Uterus (tissue), 4 donors: ENCODE results near the gene NOX5. TPM values are rescaled to one million over a fixed set of nuclear protein-coding genes. Genes with fewer than 3 reads are reported as not detected.

ENCODE experiments used
- DNase-seq, 2 donors: peaks; one replicate each; pipeline ENCODE4 v3.0.0-alpha.2; 2019 to 2020
- H3K27ac ChIP-seq, 2 donors: fragments of 200-600 bp; sonication (generic); 1 replicate in 1 of 2; 2 replicates in 1 of 2; pipeline ENCODE4 v1.5.1; 2016 to 2018
- H3K27me3 ChIP-seq, 2 donors: fragments of 200-600 bp; sonication (generic); one replicate each; pipeline ENCODE4 v1.5.1; 2018 to 2019; ENCODE audit warnings: control low read depth in 1 of 2
- H3K36me3 ChIP-seq, 2 donors: fragments of 200-600 bp; sonication (generic); one replicate each; pipeline ENCODE4 v1.5.1; 2019; ENCODE audit warnings: control low read depth in 1 of 2
- H3K4me1 ChIP-seq, 2 donors: fragments of 200-600 bp; sonication (generic); one replicate each; pipeline ENCODE4 v1.5.1; 2018 to 2019; ENCODE audit warnings: control low read depth in 1 of 2
- H3K4me3 ChIP-seq, 2 donors: fragments of 200-600 bp; sonication (generic); 1 replicate in 1 of 2; 2 replicates in 1 of 2; pipeline ENCODE4 v1.5.1; 2018 to 2019; ENCODE audit warnings: mild to moderate bottlenecking in 1 of 2
- H3K9me3 ChIP-seq, 2 donors: fragments of 200-600 bp; sonication (generic); one replicate each; pipeline ENCODE4 v1.5.1; 2019; ENCODE audit warnings: control low read depth in 1 of 2
- CTCF ChIP-seq, 4 experiments: fragments of 200-600 bp in 2 of 4; fragments of 450-650 bp in 2 of 4; sonication (generic) in 2 of 4; IDR thresholded peaks; one replicate each; pipeline ENCODE4 v1.5.1; 2016 to 2019; ENCODE audit warnings: antibody characterized with exemption in 4 of 4, mild to moderate bottlenecking in 2 of 4, moderate library complexity in 1 of 4
- POLR2A ChIP-seq, 2 donors: fragments of 450-650 bp; IDR thresholded peaks; one replicate each; pipeline ENCODE4 v1.6.1; 2016; ENCODE audit warnings: antibody characterized with exemption in 2 of 2, mild to moderate bottlenecking in 1 of 2, moderate library complexity in 1 of 2
- intact Hi-C: fragments of 100-400 bp; cut with DNase I; formaldehyde crosslinking; loops from one replicate; pipeline ENCODE4 v1.15.1; 2023; ENCODE audit warnings: low total_unique reads
- total RNA-seq, 4 donors: library from RNA; depleted of rRNA in 3 of 4; stranded (reverse); fragments of >200 nt in 3 of 4; gene quantifications; one replicate each; pipeline versions ENCODE4 v1.1.0 to v1.2.4, GENCODE V29; 2014 to 2023
- donor health status: DM: yes; HTN: yes; CAD: no.

The NOX5 gene
- total RNA-seq, 4 donors from 2014 or later, result 0.21 to 0.52 TPM; not detected in 2

GRCh38 chr15:68993276-68993675, 21.2 kb upstream of the NOX5 start:
- Histone ChIP-seq H3K36me3 (no peaks in the 10 kb centered on the region), H3K4me3 (no peak overlapping the region), H3K27me3 (no peaks in the 10 kb centered on the region), H3K27ac (no peak overlapping the region), H3K9me3 (no peaks in the 10 kb centered on the region), H3K4me1 (no peaks in the 10 kb centered on the region)
- intact Hi-C loops, result no loop called here
- TF ChIP-seq POLR2A (IDR thresholded peaks at IDR 0.05) (no peak), CTCF (IDR thresholded peaks at IDR 0.05) (no peak)
- DNase-seq, result no peak

DNA sequence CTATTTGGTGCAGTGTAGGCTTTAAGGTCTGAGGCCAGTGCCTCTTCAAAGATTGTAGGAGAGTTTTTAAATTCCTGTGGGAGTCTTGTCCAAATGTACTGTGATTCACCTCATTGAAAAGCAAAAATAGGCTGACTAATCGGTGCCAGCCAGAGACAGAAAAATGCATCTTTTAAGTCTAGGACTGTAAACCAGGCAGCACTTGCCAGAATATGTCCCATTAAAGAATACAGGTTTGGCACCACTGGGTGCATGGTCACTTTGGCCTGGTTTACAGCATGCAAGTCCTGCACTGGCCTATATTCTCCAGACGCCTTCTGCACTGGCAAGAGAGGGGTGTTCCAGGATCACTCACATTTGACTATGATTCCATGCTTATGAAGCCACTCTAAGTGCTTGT, 20.3 kb upstream of the NOX5 start:
- no peak for DNase-seq
- TF ChIP-seq CTCF (IDR thresholded peaks at IDR 0.05) (no peak), POLR2A (IDR thresholded peaks at IDR 0.05) (no peak)
- Histone ChIP-seq H3K4me1 (no peaks in the 10 kb centered on the region), H3K9me3 (no peaks in the 10 kb centered on the region), H3K27me3 (no peaks in the 10 kb centered on the region), H3K36me3 (no peaks in the 10 kb centered on the region), H3K27ac (no peak overlapping the region), H3K4me3 (no peak overlapping the region)
- intact Hi-C loops, result no loop called here

- Histone ChIP-seq H3K4me1 (no peaks in the 10 kb centered on the region), H3K27me3 (no peaks in the 10 kb centered on the region), H3K36me3 (no peaks in the 10 kb centered on the region), H3K9me3 (no peaks in the 10 kb centered on the region), H3K4me3 (no peak overlapping the region), H3K27ac (no peak overlapping the region)
- no peak for DNase-seq
- intact Hi-C loops, result no loop called here
- TF ChIP-seq POLR2A (IDR thresholded peaks at IDR 0.05) (no peak), CTCF (IDR thresholded peaks at IDR 0.05) (no peak)
These were observed 19.3 kb upstream of the NOX5 start for GRCh38 chr15:68994981-68995761.

DNA sequence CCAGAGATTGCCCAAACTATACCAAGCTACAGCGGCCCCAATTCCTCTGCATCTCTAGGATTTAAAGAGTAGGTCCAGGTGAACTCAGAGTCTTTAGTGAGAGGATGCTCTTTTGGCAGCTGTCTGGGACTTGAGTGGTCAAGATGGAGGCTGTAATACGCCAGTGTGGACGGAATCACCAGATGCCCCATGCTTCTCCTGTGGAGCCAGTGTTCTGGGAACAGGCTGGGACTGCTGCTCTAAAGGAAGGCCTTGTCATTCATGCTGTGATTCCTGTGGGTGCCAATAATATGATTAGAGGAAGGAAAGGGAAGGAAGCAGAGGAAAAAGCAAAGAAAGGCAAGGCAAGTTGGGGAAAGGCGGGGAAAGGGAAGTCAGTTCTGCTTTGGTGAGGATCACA, 17.4 kb upstream of the NOX5 start:
- Histone ChIP-seq H3K27ac (no peak overlapping the region), H3K4me3 (no peak overlapping the region), H3K36me3 (no peaks in the 10 kb centered on the region), H3K27me3 (no peaks in the 10 kb centered on the region), H3K4me1 (no peaks in the 10 kb centered on the region), H3K9me3 (no peaks in the 10 kb centered on the region)
- TF ChIP-seq CTCF (IDR thresholded peaks at IDR 0.05) (no peak), POLR2A (IDR thresholded peaks at IDR 0.05) (no peak)
- no peak for DNase-seq
- intact Hi-C loops, result no loop called here

DNA sequence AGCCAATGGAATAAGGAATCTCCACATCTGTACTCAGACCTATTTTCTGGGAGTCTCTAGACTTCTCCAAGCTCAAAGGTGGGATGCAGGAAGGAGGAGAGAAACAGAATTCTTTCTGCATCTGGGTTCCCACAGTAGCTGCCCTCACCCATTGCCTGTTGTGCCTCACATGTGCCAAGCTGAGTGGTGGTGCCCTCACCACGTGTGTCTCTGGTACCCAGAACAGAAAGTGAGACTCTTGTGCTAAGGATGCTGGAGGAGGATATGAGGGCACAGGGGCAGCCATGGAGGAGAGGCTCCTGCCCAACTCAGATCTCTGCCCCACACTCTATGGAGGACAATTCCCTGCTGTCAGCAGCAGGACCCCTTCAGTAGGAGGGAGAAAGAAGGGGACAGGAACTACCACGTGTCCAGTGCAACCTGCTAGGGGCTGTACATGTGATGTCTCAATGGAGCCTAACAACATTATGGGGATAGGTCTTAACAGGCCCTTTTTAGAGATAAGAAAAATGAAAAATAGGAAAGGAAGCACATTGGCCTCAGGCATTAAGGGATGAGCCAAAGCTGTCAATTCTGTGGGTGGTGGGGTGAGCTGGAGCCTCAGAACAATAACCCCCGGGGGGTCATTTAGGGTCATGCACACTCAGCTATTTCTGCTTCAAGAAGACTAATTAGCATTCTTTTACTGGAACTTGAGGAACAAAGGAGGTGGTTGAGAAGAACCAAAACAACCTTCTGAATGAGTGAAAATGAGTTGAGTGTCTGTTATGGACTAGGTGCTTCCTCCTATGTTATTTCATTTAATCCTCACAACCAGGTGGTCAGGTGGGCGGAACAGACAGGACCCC, 16.3 kb upstream of the NOX5 start:
- Histone ChIP-seq H3K4me1 (no peaks in the 10 kb centered on the region), H3K27me3 (no peaks in the 10 kb centered on the region), H3K9me3 (no peaks in the 10 kb centered on the region), H3K27ac (no peak overlapping the region), H3K4me3 (no peak overlapping the region), H3K36me3 (no peaks in the 10 kb centered on the region)
- intact Hi-C loops, result no loop called here
- DNase-seq, result no peak
- TF ChIP-seq CTCF (IDR thresholded peaks at IDR 0.05) (no peak), POLR2A (IDR thresholded peaks at IDR 0.05) (no peak)
